Sigmoid colon (tissue), 4 donors: ENCODE measurements around the gene SUSD1.

Experiments
- EP300 ChIP-seq, 4 donors: sonication (generic); formaldehyde crosslinking; IDR thresholded peaks; one replicate each; pipeline ENCODE4 v1.6.1; 2017; ENCODE audit warnings: antibody characterized with exemption in 4 of 4
- POLR2A ChIP-seq, 2 donors: fragments of 450-650 bp; IDR thresholded peaks; one replicate each; pipeline ENCODE4 v1.6.1; 2016; ENCODE audit warnings: antibody characterized with exemption in 2 of 2, mild to moderate bottlenecking in 2 of 2, moderate library complexity in 2 of 2
- TF ChIP-seq, protein P1 (sequence below), 4 experiments: fragments of 450-650 bp in 3 of 4; fragments of 200-600 bp in 1 of 4; IDR thresholded peaks; one replicate each; pipeline ENCODE4 v1.5.1; 2016 to 2019; ENCODE audit warnings: antibody characterized with exemption in 4 of 4, mild to moderate bottlenecking in 3 of 4, moderate library complexity in 2 of 4

- TF ChIP-seq, protein P1, sequence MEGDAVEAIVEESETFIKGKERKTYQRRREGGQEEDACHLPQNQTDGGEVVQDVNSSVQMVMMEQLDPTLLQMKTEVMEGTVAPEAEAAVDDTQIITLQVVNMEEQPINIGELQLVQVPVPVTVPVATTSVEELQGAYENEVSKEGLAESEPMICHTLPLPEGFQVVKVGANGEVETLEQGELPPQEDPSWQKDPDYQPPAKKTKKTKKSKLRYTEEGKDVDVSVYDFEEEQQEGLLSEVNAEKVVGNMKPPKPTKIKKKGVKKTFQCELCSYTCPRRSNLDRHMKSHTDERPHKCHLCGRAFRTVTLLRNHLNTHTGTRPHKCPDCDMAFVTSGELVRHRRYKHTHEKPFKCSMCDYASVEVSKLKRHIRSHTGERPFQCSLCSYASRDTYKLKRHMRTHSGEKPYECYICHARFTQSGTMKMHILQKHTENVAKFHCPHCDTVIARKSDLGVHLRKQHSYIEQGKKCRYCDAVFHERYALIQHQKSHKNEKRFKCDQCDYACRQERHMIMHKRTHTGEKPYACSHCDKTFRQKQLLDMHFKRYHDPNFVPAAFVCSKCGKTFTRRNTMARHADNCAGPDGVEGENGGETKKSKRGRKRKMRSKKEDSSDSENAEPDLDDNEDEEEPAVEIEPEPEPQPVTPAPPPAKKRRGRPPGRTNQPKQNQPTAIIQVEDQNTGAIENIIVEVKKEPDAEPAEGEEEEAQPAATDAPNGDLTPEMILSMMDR (IDR thresholded peaks at IDR 0.05) = no peak
- TF ChIP-seq EP300 (IDR thresholded peaks at IDR 0.05) (no peak), POLR2A (IDR thresholded peaks at IDR 0.05) (no peak)
Observed at GRCh38 chr9:112020680-112021596, 154.2 kb downstream of the SUSD1 start.
